ENCODE measurements around the gene SRC.

- no peak for TF ChIP-seq EP300 (IDR thresholded peaks at IDR 0.05)
- TF ChIP-seq CTCF (IDR thresholded peaks at IDR 0.05) = no peak
- no peak for TF ChIP-seq POLR2A (IDR thresholded peaks at IDR 0.05)
Observed at GRCh38 chr20:37407573-37408002, 61.6 kb downstream of the SRC start.

Measured in tibial nerve (tissue), 4 donors.